ELF-1 (cell line): ENCODE data around the gene PTK7.
A peak's percentile ranks its signal among the peaks of the same experiment; 100 is the strongest.
"Not testable (repeated sequence)": the region's sequence is repeated elsewhere in the genome, so short reads cannot be mapped to it uniquely, and the experiment has no call there.

Experiments used
- DNase-seq: peaks from one replicate; pipeline ENCODE4 v3.0.0-alpha.2; 2016; ENCODE audit warnings: low read depth, low spot score

PTK7 gene

DNA sequence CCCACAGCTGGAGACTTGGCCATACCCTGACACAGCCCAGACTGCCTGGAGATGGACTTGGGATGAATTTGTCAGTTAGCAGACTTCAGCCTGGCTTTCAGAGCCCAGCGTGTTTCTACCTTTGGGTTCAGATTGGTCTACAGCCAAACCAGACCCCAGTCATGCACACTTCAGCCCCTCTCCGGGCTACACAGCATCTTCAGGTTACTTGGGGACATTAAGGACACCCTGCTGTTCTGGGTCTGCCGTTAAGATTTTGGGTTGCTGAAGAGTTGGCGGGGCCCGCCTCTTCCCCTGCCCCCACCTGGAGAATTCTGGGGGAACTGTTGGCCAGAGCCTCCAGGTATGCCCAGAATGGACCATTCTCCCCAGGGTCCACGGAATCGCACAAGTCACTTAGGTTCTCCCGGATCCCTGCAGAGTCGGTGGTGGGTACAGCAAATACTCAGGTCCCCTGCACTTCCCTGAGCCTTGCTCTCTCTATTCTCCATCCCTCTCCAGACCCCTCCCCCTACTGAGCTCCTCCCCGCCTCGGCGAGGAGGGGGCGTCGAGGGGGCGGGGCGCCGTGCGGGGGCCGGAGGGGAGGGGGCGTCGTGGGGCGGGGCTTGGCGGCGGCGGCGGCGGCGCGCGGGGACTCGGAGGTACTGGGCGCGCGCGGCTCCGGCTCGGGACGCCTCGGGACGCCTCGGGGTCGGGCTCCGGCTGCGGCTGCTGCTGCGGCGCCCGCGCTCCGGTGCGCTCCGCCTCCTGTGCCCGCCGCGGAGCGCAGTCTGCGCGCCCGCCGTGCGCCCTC, at the start of gene PTK7:
TSS of gene PTK7 (plus strand) at position 645 of the 794 bp plus-strand sequence. CDS start 175 bp downstream, outside the sequence.
- peak; percentile 73 for DNase-seq

DNA sequence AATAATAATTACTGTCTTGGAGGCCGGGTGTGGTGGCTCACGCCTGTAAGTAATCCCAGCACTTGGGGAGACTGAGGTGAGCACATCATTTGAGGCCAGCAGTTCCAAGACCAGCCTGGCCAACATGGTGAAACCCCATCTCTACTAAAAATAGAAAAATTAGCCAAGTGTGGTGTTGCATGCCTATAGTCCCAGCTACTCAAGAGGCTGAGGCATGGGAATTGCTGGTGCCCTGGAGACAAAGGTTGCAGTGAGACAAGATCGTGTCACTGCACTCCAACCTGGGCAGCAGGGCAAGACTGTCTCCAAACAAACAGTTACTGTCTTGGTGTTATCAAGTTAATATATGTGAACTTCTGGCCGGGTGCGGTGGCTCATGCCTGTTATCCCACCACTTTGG, 49.7 kb upstream of the PTK7 start:
- DNase-seq, result no peak

DNA sequence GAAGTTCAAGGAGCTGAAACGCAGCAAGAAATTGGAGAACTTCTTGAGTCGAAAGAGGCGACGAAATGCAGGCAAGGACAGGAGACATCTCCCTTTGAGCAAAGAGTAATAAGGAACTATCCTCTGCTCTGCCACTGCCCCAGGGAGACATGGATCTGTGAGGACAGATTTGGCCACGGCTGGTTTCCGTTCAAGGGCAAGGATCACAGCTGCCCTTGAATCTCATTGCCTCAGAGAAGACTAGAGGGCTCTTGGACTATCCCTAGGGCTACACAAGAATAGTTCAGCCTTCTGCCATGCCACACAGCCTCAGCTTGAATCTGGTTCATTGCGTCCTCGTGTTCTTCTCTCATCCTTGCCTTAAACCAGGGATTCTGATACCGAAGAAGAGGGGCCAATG, 47.0 kb upstream of the PTK7 start:
- DNase-seq, result no peak

DNA sequence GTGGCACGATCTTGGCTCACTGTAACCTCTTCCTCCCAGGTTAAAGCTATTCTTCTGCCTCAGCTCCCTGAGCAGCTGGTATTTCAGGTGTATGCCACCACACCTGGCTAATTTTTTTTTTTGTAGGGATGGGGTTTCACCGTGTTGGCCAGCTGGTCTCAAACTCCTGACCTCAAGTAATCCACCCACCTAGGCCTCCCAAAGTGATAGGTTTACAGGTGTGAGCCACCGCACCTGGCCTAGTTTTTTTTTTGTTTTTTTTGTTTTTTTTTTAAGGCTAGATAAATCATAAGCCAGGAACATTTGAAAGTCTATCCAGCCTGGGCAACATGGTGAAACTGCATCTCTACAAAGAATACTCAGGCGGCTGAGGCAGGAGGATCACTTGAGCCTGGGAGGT, 43.8 kb upstream of the PTK7 start:
- DNase-seq, result no peak

DNA sequence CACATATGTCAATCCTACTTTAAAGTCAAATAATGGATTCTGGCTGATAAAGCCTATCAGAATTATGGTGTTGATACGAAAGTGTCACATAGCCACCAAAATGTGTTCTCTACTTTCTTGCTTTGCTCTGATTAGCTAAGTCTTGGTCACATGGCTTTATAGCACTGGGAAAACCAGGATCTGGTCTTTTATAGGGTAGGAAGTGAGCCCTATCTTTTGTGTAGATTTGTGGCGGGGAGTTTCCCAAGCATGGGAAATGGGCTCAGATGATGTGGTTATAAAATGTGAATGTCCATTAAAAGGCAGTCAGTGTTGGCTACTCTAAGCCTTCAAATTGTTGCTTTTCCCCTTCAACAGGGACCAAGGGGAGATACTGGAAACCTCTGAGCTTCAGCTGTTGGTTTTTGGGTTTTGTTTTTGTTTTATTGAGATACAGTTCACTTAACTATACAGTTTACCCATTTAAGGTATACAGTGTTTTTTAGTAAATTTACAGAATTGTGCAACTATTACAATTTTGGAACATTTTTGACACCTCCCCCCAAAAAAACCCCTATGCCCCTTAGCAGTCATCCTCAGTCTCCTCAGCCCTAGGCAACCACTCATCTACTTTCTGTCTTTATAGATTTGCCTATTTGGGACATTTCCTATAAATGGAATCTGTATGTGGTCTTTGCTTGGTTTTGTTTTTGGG, 42.5 kb upstream of the PTK7 start:
- no peak for DNase-seq

DNA sequence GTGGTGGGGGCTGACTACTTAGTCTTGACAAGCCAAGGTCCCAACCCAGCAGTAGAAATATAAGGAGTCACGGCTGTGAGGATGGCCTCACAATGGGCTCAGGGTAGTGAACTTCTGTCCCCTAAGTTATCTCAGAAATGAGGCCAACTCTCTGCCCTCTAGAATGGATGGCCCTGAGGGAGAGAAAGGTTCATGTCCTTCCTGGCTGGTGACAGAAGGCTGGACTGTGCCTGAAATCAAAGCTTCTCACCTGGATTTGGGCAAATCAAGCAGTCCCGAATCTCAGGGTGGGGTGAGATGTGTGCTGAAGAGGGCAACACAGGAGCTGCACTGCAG, 42.0 kb upstream of the PTK7 start:
- no peak for DNase-seq

DNA sequence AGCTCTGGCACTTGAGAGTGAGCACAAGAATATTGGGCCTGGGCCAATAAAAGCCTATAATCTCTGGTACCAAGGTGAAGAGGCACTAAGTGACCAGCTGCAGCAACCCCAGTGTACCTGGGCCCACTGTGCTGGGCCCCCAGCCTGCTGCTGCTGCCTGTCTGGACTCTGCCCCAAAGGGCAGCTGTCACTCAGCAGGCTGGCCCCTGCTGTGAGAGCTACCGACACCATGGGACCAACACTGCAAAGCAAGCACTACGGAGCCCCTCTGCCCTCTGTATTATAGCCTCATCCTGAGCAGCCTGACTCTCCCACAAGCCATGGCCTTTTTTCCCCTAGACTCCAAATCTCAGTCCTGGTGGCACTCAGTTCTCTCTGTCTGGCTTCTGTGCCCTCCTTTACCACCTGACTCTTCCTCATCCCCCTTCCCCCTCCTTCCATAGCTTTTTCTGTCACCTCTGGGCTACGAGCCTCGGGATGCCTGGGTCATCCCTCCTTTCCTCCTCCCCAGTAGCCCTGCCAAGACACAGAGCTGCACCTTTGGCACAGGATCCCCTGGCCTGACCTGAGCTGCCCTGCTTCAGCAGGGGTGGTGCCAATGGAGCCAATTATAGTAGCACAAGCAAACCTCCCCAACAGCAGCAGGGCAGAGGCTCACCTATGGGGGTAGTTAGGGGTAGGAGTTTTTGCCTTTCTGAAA, 40.5 kb upstream of the PTK7 start:
- no peak for DNase-seq

DNA sequence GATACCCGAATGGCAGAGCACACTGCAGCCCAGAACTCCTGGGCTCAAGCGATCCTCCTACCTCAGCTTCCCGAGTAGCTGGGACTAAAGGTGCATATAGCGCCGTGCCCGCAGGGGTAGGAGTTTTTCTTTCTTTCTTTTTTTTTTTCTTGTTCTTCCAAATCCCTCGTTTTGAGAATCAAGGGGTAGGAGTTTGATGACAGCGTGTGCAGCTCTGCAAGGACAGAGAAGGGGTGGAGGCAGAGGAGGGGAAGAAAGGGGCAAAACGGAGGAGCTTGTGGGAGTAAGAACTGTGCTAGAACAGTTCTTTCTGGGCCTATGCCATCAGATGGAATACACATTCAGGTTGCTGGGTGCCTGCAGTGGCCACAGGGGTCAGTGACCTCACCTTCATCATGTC, 39.4 kb upstream of the PTK7 start:
- no peak for DNase-seq

DNA sequence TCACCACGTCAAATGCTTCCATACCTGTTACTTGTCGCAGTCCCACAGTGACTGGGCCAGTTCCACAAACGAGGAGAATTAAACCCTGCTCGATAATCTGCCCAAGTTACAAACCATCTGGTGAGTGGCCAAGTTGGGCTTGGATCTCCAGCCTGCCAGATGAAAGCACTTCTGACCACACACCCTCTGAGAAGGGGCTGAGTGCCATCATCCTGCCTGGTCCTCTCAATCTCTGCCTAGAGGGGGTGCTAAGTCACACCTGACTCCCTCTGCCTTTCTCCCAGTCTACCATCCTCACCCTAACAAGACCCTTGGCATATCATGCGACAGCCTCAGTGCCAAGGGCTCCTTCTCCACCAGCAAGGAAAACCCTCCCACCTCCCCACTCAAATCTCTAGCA, 38.9 kb upstream of the PTK7 start:
- no peak for DNase-seq

DNA sequence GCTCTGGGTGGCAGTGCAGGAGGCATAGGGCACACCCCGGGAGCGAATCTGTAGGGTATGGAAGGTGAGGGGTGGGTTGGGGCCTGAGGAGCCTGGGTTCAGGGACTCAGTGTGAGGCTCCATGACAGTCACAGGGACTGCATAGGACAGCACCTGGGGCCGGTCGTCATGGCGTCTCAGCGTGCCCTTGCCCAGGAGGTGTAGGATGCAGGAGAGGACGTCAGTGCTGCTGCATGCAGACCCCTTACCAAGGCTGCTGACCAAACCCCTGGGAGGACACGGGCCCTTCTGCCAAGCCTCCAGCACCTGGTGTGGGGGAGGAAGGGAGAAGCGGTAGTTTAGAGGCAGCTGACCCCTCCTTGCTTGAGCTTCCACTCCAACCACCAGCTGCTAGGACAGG, 38.4 kb upstream of the PTK7 start:
- DNase-seq, result no peak

DNA sequence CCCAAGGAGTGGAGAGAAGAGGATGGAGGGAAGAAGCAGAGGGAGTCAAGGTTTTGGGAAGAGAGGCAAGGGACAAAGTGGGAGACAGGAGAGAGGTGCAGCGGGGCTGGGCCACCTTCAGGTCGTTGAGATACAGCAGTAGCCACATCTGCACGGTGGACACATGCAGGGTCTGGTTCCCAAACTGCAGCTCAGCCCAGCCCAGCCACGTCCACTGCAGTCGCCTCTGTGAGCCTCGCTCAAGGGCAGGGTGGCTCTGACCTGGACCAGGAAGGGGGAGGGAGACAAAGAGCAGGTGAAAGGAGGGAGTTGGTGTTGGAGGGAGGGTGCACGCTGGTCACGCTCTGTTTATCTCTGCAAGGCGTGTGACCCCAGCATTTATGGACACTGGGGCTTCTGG, 37.4 kb upstream of the PTK7 start:
- DNase-seq, result no peak

DNA sequence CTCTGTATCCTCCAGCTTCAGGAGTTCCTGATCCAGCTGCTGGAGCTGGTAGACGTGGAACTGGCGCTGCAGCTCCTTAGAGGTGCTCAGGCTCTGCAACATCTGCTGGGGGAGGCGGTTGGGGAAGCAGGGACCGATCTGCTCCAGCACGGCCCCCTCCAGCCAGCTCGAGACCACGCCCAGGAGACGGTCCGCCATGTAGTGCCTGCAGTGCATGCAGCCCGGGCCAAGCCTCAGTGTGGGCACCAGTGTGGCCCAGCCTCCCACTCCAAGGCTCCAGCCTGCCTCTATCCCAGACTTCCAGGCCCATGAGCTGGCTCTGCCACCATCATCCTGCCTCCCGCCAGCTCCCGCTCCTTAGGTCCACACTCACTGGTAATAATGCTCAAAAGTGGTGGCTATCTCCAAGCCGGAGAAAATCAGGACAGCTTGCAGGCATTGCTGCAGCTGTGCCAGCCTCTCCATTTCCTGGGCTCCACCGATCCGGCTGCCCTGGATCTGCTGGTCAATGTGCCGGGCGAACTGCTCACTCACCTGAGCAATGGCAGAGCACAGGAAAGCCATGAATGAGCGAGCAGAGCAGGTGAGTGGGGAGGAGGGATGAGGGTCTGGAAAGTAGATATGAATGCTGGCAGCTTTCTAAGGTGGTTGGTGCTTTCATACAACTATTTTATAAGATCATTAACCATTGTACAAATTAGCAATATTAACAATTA, 35.4 kb upstream of the PTK7 start:
- DNase-seq, result no peak

DNA sequence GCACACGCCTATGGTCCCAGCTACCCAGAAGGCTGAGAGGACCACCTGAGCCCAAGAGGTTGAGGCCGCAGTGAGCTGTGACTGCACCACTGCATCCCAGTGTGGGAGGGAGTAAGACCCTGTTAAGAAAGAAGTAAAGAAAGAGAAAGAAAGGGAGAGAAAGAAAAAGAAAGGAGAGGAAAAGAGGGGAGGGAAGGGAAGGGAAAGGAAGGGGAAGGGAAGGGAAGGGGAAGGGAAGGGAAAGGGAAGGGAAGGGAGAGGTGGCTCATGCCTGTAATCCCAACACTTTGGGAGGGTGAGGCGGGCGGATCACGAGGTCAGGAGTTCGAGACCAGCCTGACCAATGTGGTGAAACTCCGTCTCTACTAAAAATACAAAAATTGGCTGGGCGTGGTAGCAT, 34.6 kb upstream of the PTK7 start:
- not testable (repeated sequence) for DNase-seq

DNA sequence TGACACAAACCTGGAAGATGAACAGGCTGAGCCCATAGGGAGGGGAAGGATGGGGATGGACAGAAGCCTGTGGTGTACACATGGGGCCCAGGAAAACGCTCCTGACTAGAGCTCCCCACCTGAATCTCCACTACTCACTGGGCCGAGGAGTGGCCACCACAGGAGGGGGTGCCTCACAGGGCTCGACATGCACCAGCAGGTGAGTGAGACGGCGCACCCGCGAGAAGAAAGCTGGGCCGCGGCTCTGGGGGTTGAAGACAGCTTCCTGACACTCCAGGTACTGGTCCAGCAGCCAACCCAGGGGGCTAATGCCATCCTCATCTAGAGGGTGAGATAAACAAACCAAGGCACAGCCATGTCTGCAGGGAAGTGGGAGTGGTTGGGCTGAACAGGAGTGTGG, 32.8 kb upstream of the PTK7 start:
- DNase-seq, result no peak

DNA sequence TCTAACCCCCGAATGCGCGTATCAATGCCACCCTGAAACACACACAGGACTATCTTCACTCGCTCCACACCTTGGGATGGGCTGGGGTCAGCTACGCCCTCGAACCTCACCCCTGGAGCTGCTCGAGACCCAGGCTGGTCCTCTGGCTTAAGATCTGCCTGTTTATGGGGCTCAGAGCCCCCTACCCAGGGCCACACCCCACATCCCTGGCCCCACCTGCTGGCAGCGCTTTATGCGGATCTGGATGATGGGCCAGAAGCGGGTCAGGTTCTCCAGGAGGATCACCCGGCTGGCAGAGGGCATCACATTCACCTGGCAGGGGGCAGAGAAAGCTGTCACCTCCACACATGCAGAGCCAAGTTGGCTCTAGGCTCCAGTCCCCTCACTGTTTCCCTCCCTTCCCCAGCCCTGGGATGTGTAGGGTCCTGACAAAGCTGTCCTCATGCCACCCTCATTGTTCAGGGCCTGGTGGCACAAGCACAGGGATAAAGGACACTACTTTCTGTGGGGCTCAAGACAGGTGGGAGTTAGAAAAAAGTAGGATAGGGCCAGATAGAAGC, 30.7 kb upstream of the PTK7 start:
- DNase-seq, result no peak

DNA sequence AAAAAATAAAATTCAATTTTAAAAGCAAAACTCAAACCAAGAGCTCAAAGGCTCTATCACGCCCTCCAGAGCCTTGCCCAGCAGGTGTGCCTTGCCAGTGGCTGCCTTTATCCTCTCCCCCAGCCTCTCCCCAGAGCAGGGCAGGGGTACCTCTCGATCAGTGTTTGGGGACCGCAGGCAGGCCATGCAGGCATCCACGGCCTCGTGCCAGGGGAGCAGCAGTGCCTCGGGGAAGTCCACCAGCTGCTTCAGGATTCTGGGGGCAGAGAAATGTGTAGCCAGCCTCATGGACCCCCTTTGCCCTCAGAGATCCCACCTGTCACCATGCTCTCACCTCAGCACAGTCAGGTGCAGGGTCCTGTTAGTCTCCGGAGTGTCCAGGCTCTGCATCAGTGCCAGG, 28.1 kb upstream of the PTK7 start:
- no peak for DNase-seq

DNA sequence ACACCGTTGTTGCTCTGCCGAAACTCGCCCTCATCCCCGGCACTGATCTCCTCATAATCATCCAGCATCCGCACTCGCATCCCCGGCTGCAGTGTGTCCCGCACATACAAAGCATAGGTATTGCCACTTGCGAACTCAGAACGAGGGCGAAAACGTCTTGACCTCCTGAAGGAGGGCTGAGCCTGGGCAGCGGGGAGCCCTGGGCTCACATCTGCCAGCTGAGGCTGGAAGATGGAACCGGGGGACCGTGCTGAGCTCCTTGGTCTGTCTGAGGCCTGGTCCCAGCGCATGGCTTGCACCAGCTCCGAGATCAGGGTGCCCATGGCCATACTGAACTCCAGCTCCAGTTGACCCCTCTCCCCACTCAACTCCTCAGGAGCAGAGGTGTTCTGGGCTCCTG, 25.1 kb upstream of the PTK7 start:
- DNase-seq, result no peak

DNA sequence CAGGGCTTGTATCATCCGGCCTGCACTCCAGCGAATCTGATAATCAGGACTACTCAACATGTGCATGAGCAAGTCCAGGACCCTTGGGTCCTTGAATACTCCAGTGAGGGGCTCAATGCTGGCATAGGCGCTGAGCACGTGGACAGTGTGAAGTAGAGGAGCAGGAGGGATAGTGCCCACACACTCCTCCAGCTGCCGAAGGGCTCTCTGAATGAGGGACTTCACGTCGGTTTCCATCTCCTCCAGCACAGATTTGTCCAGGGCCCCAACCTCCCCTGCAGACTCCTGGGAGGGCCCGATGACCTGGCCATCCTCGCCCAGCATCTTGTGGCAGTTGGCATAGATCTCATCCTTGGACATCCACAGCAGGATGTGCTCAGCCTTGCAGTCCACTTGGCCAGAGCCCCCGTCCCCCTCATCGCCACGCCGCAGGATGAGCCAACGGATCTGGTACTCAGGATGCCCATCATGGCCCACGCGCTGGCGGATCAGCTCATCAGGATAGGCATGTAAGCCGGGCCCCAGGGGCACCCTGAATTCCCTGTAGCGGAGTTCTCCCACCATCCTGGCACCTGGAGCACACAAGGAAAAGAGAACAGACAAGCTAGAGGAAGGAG, 23.8 kb upstream of the PTK7 start:
- DNase-seq, result no peak

DNA sequence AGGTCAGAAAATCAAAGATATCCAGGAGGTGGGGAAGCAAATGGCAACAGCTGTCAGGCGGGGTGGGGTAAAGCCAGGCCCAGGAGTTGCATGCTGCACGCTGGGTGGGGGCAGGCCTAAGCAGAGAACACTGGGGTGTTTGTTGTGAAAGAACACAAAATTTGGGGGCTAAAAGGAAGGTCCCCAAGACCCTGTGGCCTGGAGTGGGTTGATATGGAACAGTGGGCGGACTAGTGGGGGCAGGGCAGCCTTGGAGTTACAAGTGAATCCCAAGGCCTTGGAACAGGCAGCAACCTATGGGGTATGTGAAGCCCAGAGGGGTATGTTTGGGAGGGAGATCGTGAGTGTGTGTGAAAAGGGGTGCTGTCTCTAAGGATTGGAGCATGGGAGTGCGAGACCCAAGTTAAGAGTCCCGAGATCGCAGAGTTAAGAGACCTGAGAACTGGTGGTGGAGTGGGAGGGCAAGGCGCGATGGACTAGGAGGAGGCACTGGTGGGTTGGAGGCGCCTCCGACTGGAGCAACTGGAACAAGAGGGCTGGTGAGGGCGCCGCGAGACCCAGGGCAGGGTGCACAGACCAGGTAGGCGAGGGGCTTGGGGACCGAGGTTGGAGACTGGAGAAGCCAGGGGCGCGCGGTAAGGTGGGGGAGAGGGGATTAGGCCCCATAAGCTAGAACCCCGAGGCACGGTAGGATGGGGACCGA, 23.1 kb upstream of the PTK7 start:
- DNase-seq, result no peak

DNA sequence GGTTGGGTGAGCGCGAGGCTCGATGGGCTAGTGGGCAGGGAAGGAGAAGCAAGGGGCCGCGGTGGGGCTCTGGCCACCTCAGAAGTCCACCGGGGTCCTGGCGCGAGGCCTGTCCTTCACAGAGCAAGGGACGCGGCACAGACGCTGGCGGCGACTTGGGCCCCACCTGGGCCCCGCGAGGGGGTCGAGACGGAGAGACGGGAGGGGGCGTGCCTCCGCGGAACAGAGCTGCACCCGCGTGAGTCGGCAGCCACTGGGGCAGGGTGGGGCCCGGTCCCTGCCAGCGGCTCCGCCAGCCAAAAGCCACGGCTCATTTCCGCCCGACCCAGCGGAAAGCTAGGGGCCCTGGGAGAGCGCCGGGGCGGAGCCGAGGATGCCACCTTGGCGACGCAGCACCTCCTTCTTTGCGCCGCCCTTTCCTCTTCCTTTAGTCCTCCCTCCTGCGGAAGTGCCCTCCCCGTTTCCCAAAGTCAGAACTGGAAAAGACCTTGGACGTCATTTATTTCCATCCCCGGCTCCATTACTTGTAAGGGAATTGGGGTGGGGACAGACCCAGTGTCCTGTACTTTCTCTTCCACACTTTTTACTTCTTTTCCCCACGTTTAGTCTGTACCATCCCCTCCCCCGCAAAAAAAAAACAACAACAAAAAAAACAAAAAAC, 22.4 kb upstream of the PTK7 start, which contains the start of gene CUL7:
TSS of gene CUL7 (minus strand) at position 307 of the 661 bp plus-strand sequence. CDS start 1,063 bp downstream, outside the sequence.
- peak; percentile 92 for DNase-seq
